Calu3 (cell line): ENCODE measurements around the gene GRIN1. TPM values are rescaled to one million over a fixed set of nuclear protein-coding genes. Genes with fewer than 3 reads are reported as not detected.

Experiments used
- BruUV-seq: library from RNA; stranded (reverse); fragments of 400-500 nt; replicated peaks from 2 replicates; lab custom pipeline; 2021; lab: Mats Ljungman, UMichigan
- CTCF ChIA-PET: fragments of 300-600 bp; sonication (Branson Sonifier 250); formaldehyde crosslinking; loops from one replicate; lab custom pipeline; 2022; ENCODE audit warnings: antibody characterized with exemption; lab: Charles Lee
- DNase-seq: peaks from one replicate; pipeline ENCODE4 v3.0.0; 2022
- H3K27ac Mint-ChIP-seq: one replicate; pipeline ENCODE4 v1.8.0; 2022; ENCODE audit warnings: mixed read lengths; ENCODE audit not compliant: unreplicated experiment
- H3K27me3 Mint-ChIP-seq: one replicate; pipeline ENCODE4 v1.8.0; 2022; ENCODE audit warnings: mixed read lengths; ENCODE audit not compliant: unreplicated experiment
- H3K36me3 Mint-ChIP-seq: one replicate; pipeline ENCODE4 v1.8.0; 2022; ENCODE audit warnings: mild to moderate bottlenecking, moderate library complexity, mixed read lengths; ENCODE audit not compliant: insufficient read depth, unreplicated experiment
- H3K4me1 Mint-ChIP-seq: one replicate; pipeline ENCODE4 v1.8.0; 2022; ENCODE audit warnings: mild to moderate bottlenecking, low read depth, mixed read lengths; ENCODE audit not compliant: unreplicated experiment
- H3K4me3 Mint-ChIP-seq: one replicate; pipeline ENCODE4 v1.8.0; 2022; ENCODE audit warnings: mild to moderate bottlenecking, low read depth, moderate library complexity, mixed read lengths; ENCODE audit not compliant: unreplicated experiment
- H3K9me3 Mint-ChIP-seq: one replicate; pipeline ENCODE4 v1.8.0; 2022; ENCODE audit warnings: low read depth, mixed read lengths; ENCODE audit not compliant: unreplicated experiment
- CTCF ChIP-seq: fragments of 200-600 bp; IDR thresholded peaks from one replicate; pipeline ENCODE4 v1.8.0; 2022; ENCODE audit warnings: antibody characterized with exemption; ENCODE audit not compliant: unreplicated experiment
- intact Hi-C: fragments of 100-400 bp; cut with micrococcal nuclease; formaldehyde crosslinking; loops from one replicate; pipeline ENCODE4 v1.10.0; 2022; ENCODE audit not compliant: unreplicated experiment
- total RNA-seq: library from RNA; stranded (reverse); gene quantifications from 2 replicates; pipeline ENCODE4 v1.2.3, GENCODE V29; 2022

Gene GRIN1
- total RNA-seq, 1 experiment from 2014 or later = 0.54 TPM

GRCh38 chr9:137180491-137180890 lies 41.5 kb downstream of the GRIN1 start:
- CTCF ChIA-PET = no interaction called here
- Mint-ChIP-seq H3K27me3 (no peaks in the 10 kb centered on the region), H3K4me3 (no peak overlapping the region), H3K9me3 (no peaks in the 10 kb centered on the region), H3K4me1 (peaks cover 9% of the 10 kb centered on the region), H3K36me3 (peaks cover 19% of the 10 kb centered on the region), H3K27ac (no peak overlapping the region)
- DNase-seq = no peak
- BruUV-seq = no TSS peak
- intact Hi-C loops = no loop called here
- TF ChIP-seq CTCF = no peak

- Mint-ChIP-seq H3K9me3 (no peaks in the 10 kb centered on the region), H3K27me3 (no peaks in the 10 kb centered on the region), H3K4me3 (no peak overlapping the region), H3K27ac (no peak overlapping the region), H3K4me1 (peaks cover 1% of the 10 kb centered on the region), H3K36me3 (peaks cover 19% of the 10 kb centered on the region)
- TF ChIP-seq CTCF = no peak
- no peak for DNase-seq
- CTCF ChIA-PET = no interaction called here
- no TSS peak for BruUV-seq
- intact Hi-C loops = no loop called here
These were observed 42.7 kb downstream of the GRIN1 start for GRCh38 chr9:137181680-137182079.

- no peak for TF ChIP-seq CTCF
- Mint-ChIP-seq H3K27me3 (no peaks in the 10 kb centered on the region), H3K4me3 (no peak overlapping the region), H3K27ac (no peak overlapping the region), H3K4me1 (no peaks in the 10 kb centered on the region), H3K36me3 (peaks cover 29% of the 10 kb centered on the region), H3K9me3 (no peaks in the 10 kb centered on the region)
- BruUV-seq = no TSS peak
- CTCF ChIA-PET = no interaction called here
- no peak for DNase-seq
- intact Hi-C loops = no loop called here
These were observed 43.9 kb downstream of the GRIN1 start for GRCh38 chr9:137182836-137183235.

GRCh38 chr9:137183980-137184595 lies 45.1 kb downstream of the GRIN1 start:
- Mint-ChIP-seq H3K4me1 (no peaks in the 10 kb centered on the region), H3K36me3 (peaks cover 42% of the 10 kb centered on the region), H3K27ac (no peak overlapping the region), H3K4me3 (no peak overlapping the region), H3K9me3 (no peaks in the 10 kb centered on the region), H3K27me3 (no peaks in the 10 kb centered on the region)
- TF ChIP-seq CTCF = no peak
- no peak for DNase-seq
- CTCF ChIA-PET = no interaction called here
- intact Hi-C loops = no loop called here
- no TSS peak for BruUV-seq
